CD4-positive, alpha-beta T cell treated with Interferon gamma for 1 hour (primary cell): Measurements from ENCODE around the gene LIN28B.

Experiments
- DNase-seq: peaks from one replicate; pipeline ENCODE4 v3.0.0-alpha.2; 2020

Gene LIN28B

GRCh38 chr6:105015482-105015881, 58.6 kb downstream of the LIN28B start:
- no peak for DNase-seq

- DNase-seq, result no peak
These were observed 62.4 kb downstream of the LIN28B start for GRCh38 chr6:105019285-105019684.

GRCh38 chr6:105021399-105021798, 64.5 kb downstream of the LIN28B start:
- DNase-seq, result no peak

- no peak for DNase-seq
These were observed 65.5 kb downstream of the LIN28B start for GRCh38 chr6:105022416-105022815.

- no peak for DNase-seq
These were observed 67.9 kb downstream of the LIN28B start for GRCh38 chr6:105024803-105025202.

GRCh38 chr6:105028898-105029297, 72.0 kb downstream of the LIN28B start:
- no peak for DNase-seq

- no peak for DNase-seq
These were observed 72.7 kb downstream of the LIN28B start for GRCh38 chr6:105029581-105029980.

GRCh38 chr6:105034470-105034869, 77.6 kb downstream of the LIN28B start:
- no peak for DNase-seq

GRCh38 chr6:105035299-105035698, 78.4 kb downstream of the LIN28B start:
- DNase-seq, result no peak

- no peak for DNase-seq
These were observed 79.4 kb downstream of the LIN28B start for GRCh38 chr6:105036351-105036750.

- no peak for DNase-seq
These were observed 81.4 kb downstream of the LIN28B start for GRCh38 chr6:105038259-105038658.

GRCh38 chr6:105041880-105042279, 85.0 kb downstream of the LIN28B start:
- DNase-seq, result no peak

GRCh38 chr6:105042648-105043047, 85.7 kb downstream of the LIN28B start:
- DNase-seq, result no peak

GRCh38 chr6:105043979-105044378, 87.1 kb downstream of the LIN28B start:
- DNase-seq, result no peak

GRCh38 chr6:105045526-105045925, 88.6 kb downstream of the LIN28B start:
- DNase-seq, result no peak

- no peak for DNase-seq
These were observed 95.1 kb downstream of the LIN28B start for GRCh38 chr6:105051941-105052471.

- no peak for DNase-seq
These were observed 99.7 kb downstream of the LIN28B start for GRCh38 chr6:105056646-105057045.

- DNase-seq, result no peak
These were observed 100.3 kb downstream of the LIN28B start for GRCh38 chr6:105057160-105057559.

- no peak for DNase-seq
These were observed 101.4 kb downstream of the LIN28B start for GRCh38 chr6:105058316-105058715.

GRCh38 chr6:105058846-105059245, 101.9 kb downstream of the LIN28B start:
- DNase-seq, result no peak

GRCh38 chr6:105066233-105066632, 109.3 kb downstream of the LIN28B start:
- DNase-seq, result no peak

GRCh38 chr6:105066836-105067235, 109.9 kb downstream of the LIN28B start:
- DNase-seq, result no peak

- DNase-seq, result no peak
These were observed 110.4 kb downstream of the LIN28B start for GRCh38 chr6:105067329-105067728.

- no peak for DNase-seq
These were observed 111.5 kb downstream of the LIN28B start for GRCh38 chr6:105068407-105068806.

- no peak for DNase-seq
These were observed 113.0 kb downstream of the LIN28B start for GRCh38 chr6:105069821-105070445.
